NT2/D1 (cell line): ENCODE results near the gene BTBD2.

Source experiments
- SUZ12 ChIP-seq: IDR thresholded peaks from 2 replicates; pipeline ENCODE4 v1.6.1; 2011; ENCODE audit not compliant: insufficient read length, insufficient read depth; ENCODE audit errors: extremely low read depth
- YY1 ChIP-seq: IDR thresholded peaks from 2 replicates; pipeline ENCODE4 v1.6.1; 2011; ENCODE audit not compliant: insufficient read length, insufficient read depth

DNA sequence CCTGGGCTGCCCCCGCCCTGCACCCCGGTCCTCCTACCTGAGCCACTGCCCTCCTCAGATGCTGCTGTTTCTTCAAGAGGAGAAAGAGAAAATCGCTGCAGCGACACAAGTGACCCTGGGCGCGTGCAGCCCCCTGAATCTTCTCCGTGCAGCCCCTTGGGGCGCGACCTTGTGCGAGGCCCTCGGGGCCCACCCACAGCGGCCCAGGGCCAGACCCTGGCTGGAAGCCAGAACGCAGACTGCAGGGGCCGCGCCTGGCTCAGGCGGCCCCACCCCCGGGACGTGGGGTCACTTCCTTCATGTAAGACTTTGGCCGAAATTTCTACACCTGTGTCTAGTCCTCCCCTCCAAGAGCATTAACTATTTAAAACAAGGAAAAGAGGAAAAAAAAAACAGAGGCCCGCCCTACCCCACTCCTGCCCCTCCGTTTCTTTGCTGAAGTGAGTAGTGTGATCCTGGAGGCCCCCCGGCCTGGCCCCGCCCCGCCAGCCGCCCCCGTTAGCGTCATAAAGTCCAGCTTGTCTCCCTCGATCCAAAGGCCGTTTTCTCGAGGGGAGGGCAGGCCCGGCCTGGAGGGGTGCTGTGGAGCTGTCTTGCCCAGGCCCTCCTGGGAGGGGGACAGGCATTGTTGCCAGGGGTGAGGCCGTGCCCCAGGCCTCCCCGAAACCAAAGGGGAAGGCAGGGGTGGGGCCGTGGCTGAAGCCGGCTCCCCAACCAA, 35.3 kb downstream of the BTBD2 start:
- no peak for TF ChIP-seq YY1
- TF ChIP-seq SUZ12 = no peak
